Upper lobe of left lung (tissue), 6 donors: ENCODE data around the gene DCUN1D1. TPM values are rescaled to one million over a fixed set of nuclear protein-coding genes. Genes with fewer than 3 reads are reported as not detected.

Source experiments
- ATAC-seq, 2 donors: fragments of 200-7000 bp; cut with Tn5 transposase; one replicate each; pipeline ENCODE4 v1.9.1; 2022; ENCODE audit warnings: mild to moderate bottlenecking in 2 of 2, moderate library complexity in 2 of 2; ENCODE audit not compliant: low FRiP score in 2 of 2
- DNase-seq, 2 donors: peaks; one replicate each; pipeline ENCODE4 v3.0.0-alpha.2; 2019 to 2020
- H3K27ac ChIP-seq, 4 donors: fragments of 200-600 bp; sonication (generic); one replicate each; pipeline ENCODE4 v1.5.1; 2016 to 2019
- H3K27me3 ChIP-seq, 4 donors: fragments of 200-600 bp; sonication (generic); one replicate each; pipeline ENCODE4 v1.5.1; 2017 to 2019
- H3K36me3 ChIP-seq, 4 donors: fragments of 200-600 bp; sonication (generic); one replicate each; pipeline ENCODE4 v1.5.1; 2016 to 2019
- H3K4me1 ChIP-seq, 4 donors: fragments of 200-600 bp; sonication (generic); one replicate each; pipeline ENCODE4 v1.5.1; 2018 to 2019
- H3K4me3 ChIP-seq, 4 donors: fragments of 200-600 bp; sonication (generic); one replicate each; pipeline ENCODE4 v1.5.1; 2017 to 2019; ENCODE audit warnings: mild to moderate bottlenecking in 2 of 4, moderate library complexity in 1 of 4
- H3K9me3 ChIP-seq, 4 donors: fragments of 200-600 bp; sonication (generic); one replicate each; pipeline ENCODE4 v1.5.1; 2018 to 2019
- CTCF ChIP-seq, 6 experiments: fragments of 450-650 bp in 4 of 6; fragments of 200-600 bp in 2 of 6; sonication (generic) in 2 of 6; IDR thresholded peaks; one replicate each; pipeline ENCODE4 v1.5.1; 2016 to 2019; ENCODE audit warnings: antibody characterized with exemption in 6 of 6
- EP300 ChIP-seq, 4 donors: sonication (generic); formaldehyde crosslinking; IDR thresholded peaks; one replicate each; pipeline ENCODE4 v1.5.1; 2017; ENCODE audit warnings: antibody characterized with exemption in 4 of 4, control low read depth in 2 of 4
- POLR2A ChIP-seq, 4 donors: fragments of 450-650 bp; IDR thresholded peaks; one replicate each; pipeline ENCODE4 v1.5.1; 2016 to 2017; ENCODE audit warnings: antibody characterized with exemption in 4 of 4, mild to moderate bottlenecking in 2 of 4
- POLR2AphosphoS5 ChIP-seq, 2 donors: sonication (generic); formaldehyde crosslinking; IDR thresholded peaks; one replicate each; pipeline ENCODE4 v1.5.1; 2017; ENCODE audit warnings: antibody characterized with exemption in 2 of 2
- WGBS, 2 donors: methylation state at CpG; one replicate each; pipeline ENCODE4 v1.1.5; 2017 to 2018; 5-methylcytosine and 5-hydroxymethylcytosine counted together
- total RNA-seq, 6 donors: library from RNA; depleted of rRNA in 4 of 6; stranded (reverse); fragments of >200 nt in 4 of 6; gene quantifications; one replicate each; pipeline versions ENCODE4 v1.1.0 to v1.2.1, GENCODE V29; 2016 to 2021
- donor health status: DM: no; HTN: no; CAD: no; lungs with moderate emphysema.
- donor health status: DM: no; HTN: yes; CAD: no; lungs with severe emphysema.

The DCUN1D1 gene
- total RNA-seq, 6 donors from 2014 or later, result 9.9 to 46.1 (median 27.2) TPM

DNA sequence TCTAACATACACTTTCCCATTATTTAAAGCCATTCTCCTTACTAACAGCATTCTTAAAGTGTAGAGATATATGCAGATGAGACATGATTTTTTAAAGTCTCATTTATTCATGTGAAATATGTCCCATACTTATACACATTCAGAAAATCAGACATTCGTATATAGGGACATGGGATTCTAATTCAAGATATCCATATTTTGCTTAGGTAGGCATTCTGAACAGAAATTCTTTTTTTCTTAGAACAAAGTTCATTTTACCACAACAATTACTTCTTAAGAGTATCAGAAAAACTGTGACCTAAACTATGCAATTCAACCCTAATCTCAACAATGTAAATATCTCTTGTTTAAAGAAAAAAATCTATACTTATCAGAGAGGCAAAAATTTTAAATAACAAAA is 16.2 kb downstream of the DCUN1D1 start:
- no peaks in the 10 kb centered on the region for H3K27me3 ChIP-seq
- DNase-seq, result no peak
- H3K4me3 ChIP-seq, result no peak overlapping the region
- TF ChIP-seq CTCF (IDR thresholded peaks at IDR 0.05), result no peak
- no peak for TF ChIP-seq POLR2A (IDR thresholded peaks at IDR 0.05)
- TF ChIP-seq POLR2AphosphoS5 (IDR thresholded peaks at IDR 0.05), result no peak
- TF ChIP-seq EP300 (IDR thresholded peaks at IDR 0.05), result no peak
- H3K4me1 ChIP-seq, result peaks cover 15 to 23% (median 20%) of the 10 kb centered on the region in 4 donors
- no peaks in the 10 kb centered on the region for H3K9me3 ChIP-seq
- H3K36me3 ChIP-seq, result peaks cover 0 to 15% (median 6%) of the 10 kb centered on the region in 4 donors
- no peak overlapping the region for H3K27ac ChIP-seq
- 97% methylated on average over 1 of the region's 1 CpG for WGBS, 2 donors
- no peak for ATAC-seq

- Histone ChIP-seq H3K36me3 (peaks cover 0 to 15% (median 7%) of the 10 kb centered on the region in 4 donors), H3K27me3 (no peaks in the 10 kb centered on the region), H3K9me3 (no peaks in the 10 kb centered on the region), H3K4me3 (no peak overlapping the region), H3K4me1 (peaks cover 3 to 6% (median 5%) of the 10 kb centered on the region in 4 donors), H3K27ac (peak overlapping the region in 1 of 4 donors; percentile 28)
- DNase-seq, result no peak
- TF ChIP-seq POLR2AphosphoS5 (IDR thresholded peaks at IDR 0.05) (peak in 1 of 2 donors; percentile 14), POLR2A (IDR thresholded peaks at IDR 0.05) (no peak), EP300 (IDR thresholded peaks at IDR 0.05) (no peak)
- peak in 1 of 2 donors; percentile 23 for ATAC-seq
Measured at GRCh38 chr3:182962166-182962565, 18.2 kb downstream of the DCUN1D1 start.

- TF ChIP-seq CTCF (IDR thresholded peaks at IDR 0.05) (no peak), POLR2AphosphoS5 (IDR thresholded peaks at IDR 0.05) (no peak)
- no peak overlapping the region for H3K4me3 ChIP-seq
- no peak overlapping the region for H3K27ac ChIP-seq
- peaks cover 0 to 24% (median 10%) of the 10 kb centered on the region in 4 donors for H3K36me3 ChIP-seq
- no peaks in the 10 kb centered on the region for H3K27me3 ChIP-seq
- peaks cover 0 to 5% (median 2%) of the 10 kb centered on the region in 4 donors for H3K4me1 ChIP-seq
- no peaks in the 10 kb centered on the region for H3K9me3 ChIP-seq
- peak in 1 of 2 donors; percentile 50 for DNase-seq
- ATAC-seq, result peak in 1 of 2 donors; percentile 46
- 44 to 68% methylated on average over 4 of the region's 4 CpGs for WGBS, 2 donors
Measured at GRCh38 chr3:182959474-182960350, 20.6 kb downstream of the DCUN1D1 start.

DNA sequence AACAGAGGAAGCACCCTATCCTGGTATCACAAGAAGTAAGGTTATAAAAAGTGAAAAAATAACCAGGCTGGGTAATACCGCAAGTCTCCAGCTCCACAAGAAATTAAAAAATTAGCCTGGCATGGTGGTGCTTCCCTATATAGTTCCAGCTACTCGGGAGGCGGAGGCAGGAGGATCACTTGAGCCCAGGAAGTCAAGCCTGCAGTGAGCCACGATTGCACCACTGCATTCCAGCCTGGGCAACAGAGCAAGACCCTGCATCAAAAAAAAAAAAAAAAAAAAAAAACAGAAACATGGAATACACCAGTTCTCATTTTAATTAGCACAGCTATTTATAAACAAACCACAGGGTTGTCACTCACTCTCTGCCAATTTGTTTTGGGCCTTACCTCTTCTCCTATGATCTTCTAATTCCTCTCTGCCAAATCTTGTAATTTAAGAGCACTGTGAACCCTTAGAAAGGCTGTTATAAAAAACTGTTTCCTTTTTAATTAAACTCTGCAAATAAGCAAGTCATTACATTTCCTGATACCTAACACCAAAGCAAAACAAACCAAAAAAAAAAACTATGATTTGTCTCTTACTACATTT is 22.6 kb downstream of the DCUN1D1 start:
- DNase-seq (no peak), ATAC-seq (no peak)
- H3K4me3 ChIP-seq, result no peak overlapping the region
- TF ChIP-seq CTCF (IDR thresholded peaks at IDR 0.05) (no peak), EP300 (IDR thresholded peaks at IDR 0.05) (no peak), POLR2AphosphoS5 (IDR thresholded peaks at IDR 0.05) (no peak), POLR2A (IDR thresholded peaks at IDR 0.05) (no peak)
- H3K27ac ChIP-seq, result no peak overlapping the region
- 94 to 98% methylated on average over 4 of the region's 4 CpGs for WGBS, 2 donors
- peaks cover 0 to 5% (median 2%) of the 10 kb centered on the region in 4 donors for H3K4me1 ChIP-seq
- no peaks in the 10 kb centered on the region for H3K9me3 ChIP-seq
- H3K36me3 ChIP-seq, result peaks cover 0 to 22% (median 10%) of the 10 kb centered on the region in 4 donors
- H3K27me3 ChIP-seq, result no peaks in the 10 kb centered on the region

DNA sequence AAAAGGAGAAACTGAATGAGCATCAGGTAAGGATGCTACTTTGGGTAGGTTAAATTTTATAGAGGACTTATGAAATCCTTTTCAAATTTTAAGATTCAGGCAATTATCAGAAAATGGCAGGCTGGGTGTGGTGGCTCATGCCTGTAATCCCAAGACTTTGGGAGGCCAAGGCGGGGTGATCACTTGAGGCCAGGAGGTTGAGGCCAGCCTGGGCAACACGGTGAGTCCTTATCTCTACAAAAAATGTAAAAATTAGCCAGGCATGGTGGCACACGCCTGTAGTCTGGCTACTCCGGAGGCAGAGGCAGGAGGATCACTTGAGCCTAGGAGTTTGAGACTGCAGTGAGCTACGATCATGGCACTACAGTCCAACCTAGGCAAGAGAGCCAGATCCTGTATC is 23.1 kb downstream of the DCUN1D1 start:
- Histone ChIP-seq H3K4me3 (no peak overlapping the region), H3K27ac (no peak overlapping the region), H3K4me1 (no peaks in the 10 kb centered on the region), H3K27me3 (no peaks in the 10 kb centered on the region), H3K9me3 (no peaks in the 10 kb centered on the region), H3K36me3 (peaks cover 0 to 22% (median 6%) of the 10 kb centered on the region in 4 donors)
- WGBS, 2 donors, result 94 to 95% methylated on average over 5 of the region's 5 CpGs
- TF ChIP-seq POLR2AphosphoS5 (IDR thresholded peaks at IDR 0.05) (no peak), EP300 (IDR thresholded peaks at IDR 0.05) (no peak), CTCF (IDR thresholded peaks at IDR 0.05) (no peak), POLR2A (IDR thresholded peaks at IDR 0.05) (no peak)
- DNase-seq (no peak), ATAC-seq (no peak)
